ENCODE data around the gene BNIP1.

DNA sequence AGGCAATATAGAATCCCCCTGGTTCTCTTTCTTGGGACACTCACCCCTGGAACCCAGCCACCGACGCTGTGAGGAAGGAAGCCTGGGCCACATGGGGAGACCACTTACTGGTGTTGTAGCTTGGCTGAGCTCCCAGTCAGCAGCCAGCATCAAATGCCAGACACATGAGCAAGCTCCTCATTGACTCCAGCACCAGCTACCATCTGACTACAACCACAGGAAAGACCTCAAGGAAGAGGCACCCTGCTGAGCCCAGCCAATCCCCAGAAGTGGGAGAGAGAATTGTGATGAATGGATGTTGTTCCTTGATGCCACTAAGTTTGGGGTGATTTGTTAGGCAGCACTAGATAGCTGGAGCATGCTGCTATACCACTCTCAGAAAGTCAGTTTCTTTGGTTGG lies 36.0 kb downstream of the BNIP1 start:
- TF ChIP-seq GLIS3 (CRISPR knock-in tag; IDR thresholded peaks at IDR 0.05) = no peak
- TF ChIP-seq PPARA (CRISPR knock-in tag; IDR thresholded peaks at IDR 0.05; ENCODE audit: borderline replicate concordance) = no peak
- no peak for TF ChIP-seq TOX (CRISPR knock-in tag; IDR thresholded peaks at IDR 0.05; ENCODE audit: borderline replicate concordance)
- no peak for TF ChIP-seq ARNTL (CRISPR knock-in tag; IDR thresholded peaks at IDR 0.05; ENCODE audit: borderline replicate concordance, low read depth)
- no peak for TF ChIP-seq TCF4 (CRISPR knock-in tag; IDR thresholded peaks at IDR 0.05; ENCODE audit: borderline replicate concordance)
- no peak for TF ChIP-seq ZNF8 (CRISPR knock-in tag; IDR thresholded peaks at IDR 0.05)
- TF ChIP-seq ISL1 (CRISPR knock-in tag; IDR thresholded peaks at IDR 0.05) = no peak
- TF ChIP-seq, protein P1, sequence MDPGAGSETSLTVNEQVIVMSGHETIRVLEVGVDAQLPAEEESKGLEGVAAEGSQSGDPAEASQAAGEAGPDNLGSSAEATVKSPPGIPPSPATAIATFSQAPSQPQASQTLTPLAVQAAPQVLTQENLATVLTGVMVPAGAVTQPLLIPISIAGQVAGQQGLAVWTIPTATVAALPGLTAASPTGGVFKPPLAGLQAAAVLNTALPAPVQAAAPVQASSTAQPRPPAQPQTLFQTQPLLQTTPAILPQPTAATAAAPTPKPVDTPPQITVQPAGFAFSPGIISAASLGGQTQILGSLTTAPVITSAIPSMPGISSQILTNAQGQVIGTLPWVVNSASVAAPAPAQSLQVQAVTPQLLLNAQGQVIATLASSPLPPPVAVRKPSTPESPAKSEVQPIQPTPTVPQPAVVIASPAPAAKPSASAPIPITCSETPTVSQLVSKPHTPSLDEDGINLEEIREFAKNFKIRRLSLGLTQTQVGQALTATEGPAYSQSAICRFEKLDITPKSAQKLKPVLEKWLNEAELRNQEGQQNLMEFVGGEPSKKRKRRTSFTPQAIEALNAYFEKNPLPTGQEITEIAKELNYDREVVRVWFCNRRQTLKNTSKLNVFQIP (CRISPR knock-in tag; IDR thresholded peaks at IDR 0.05; ENCODE audit: borderline replicate concordance, low read depth) = no peak
- no peak for TF ChIP-seq CSDC2 (CRISPR knock-in tag; IDR thresholded peaks at IDR 0.05)
